ENCODE measurements around the gene BAIAP2. TPM values are rescaled to one million over a fixed set of nuclear protein-coding genes. Genes with fewer than 3 reads are reported as not detected.

The BAIAP2 gene
- total and polyA plus RNA-seq, 10 of the 15 experiments (the other 5 are each of a cell fraction or from before 2014, with no cell fraction given), result 0.15 to 1.2 (median 0.46) TPM; not detected in 2

DNA sequence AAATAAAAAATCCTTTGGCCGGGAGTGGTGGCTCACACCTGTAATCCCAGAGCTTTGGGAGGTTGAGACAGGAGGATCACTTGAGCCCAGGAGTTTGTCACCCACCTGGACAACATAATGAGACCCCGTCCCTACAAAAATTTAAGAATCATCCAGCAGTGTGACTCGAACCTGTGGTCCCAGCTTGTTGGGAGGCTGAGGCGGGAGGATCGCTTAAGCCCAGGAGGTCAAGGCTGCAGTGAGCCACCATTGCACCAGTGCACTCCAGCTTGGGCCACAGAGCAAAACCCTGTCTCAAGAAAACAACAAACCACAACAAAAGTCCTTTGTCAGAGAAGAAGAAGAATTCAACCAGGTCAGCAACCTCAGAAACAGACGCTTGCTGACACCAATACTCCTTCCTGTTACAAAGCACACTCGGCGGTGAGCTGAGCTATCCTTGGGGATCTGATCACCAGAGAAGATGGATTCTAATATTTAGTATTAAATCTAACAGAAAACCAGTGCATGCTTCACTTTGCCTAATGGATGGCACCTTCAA, 117.4 kb downstream of the BAIAP2 start:
- POLR2A ChIA-PET, result no interaction called here
- TF ChIP-seq RCOR1 (conservative IDR thresholded peaks at IDR 0.05; ENCODE audit: low read depth, low read length) (no peak), GATAD2B (conservative IDR thresholded peaks at IDR 0.05; ENCODE audit: low read depth) (no peak), SPI1 (IDR thresholded peaks at IDR 0.05; ENCODE audit: borderline replicate concordance, insufficient read depth, low read depth, low read length) (no peak), JUND (IDR thresholded peaks at IDR 0.05; ENCODE audit: low read depth, low read length) (no peak), SREBF2 (IDR thresholded peaks at IDR 0.05; ENCODE audit: low read length) (no peak), CEBPZ (IDR thresholded peaks at IDR 0.05; ENCODE audit: low read depth, low read length) (no peak), CBX5 (IDR thresholded peaks at IDR 0.05; ENCODE audit: low read depth) (no peak), SP1 (IDR thresholded peaks at IDR 0.05; ENCODE audit: low read depth, low read length) (no peak), WRNIP1 (IDR thresholded peaks at IDR 0.05; ENCODE audit: borderline replicate concordance, low read depth, low read length) (no peak), SKIL (IDR thresholded peaks at IDR 0.05; ENCODE audit: low read depth, poor library complexity, severe bottlenecking) (no peak), MXI1 (IDR thresholded peaks at IDR 0.05; ENCODE audit: low read depth, low read length) (no peak), RB1 (IDR thresholded peaks at IDR 0.05; ENCODE audit: borderline replicate concordance) (no peak), EGR1 (IDR thresholded peaks at IDR 0.05; ENCODE audit: borderline replicate concordance in 1 of 2, low read depth in 2 of 2, low read length in 2 of 2) (no peak), RUNX3 (IDR thresholded peaks at IDR 0.05; ENCODE audit: low read length) (no peak), SIX5 (IDR thresholded peaks at IDR 0.05; ENCODE audit: low read depth, low read length, severe bottlenecking) (no peak), KLF5 (IDR thresholded peaks at IDR 0.05; ENCODE audit: partially characterized antibody) (no peak)
- TF ChIP-seq, protein P1, sequence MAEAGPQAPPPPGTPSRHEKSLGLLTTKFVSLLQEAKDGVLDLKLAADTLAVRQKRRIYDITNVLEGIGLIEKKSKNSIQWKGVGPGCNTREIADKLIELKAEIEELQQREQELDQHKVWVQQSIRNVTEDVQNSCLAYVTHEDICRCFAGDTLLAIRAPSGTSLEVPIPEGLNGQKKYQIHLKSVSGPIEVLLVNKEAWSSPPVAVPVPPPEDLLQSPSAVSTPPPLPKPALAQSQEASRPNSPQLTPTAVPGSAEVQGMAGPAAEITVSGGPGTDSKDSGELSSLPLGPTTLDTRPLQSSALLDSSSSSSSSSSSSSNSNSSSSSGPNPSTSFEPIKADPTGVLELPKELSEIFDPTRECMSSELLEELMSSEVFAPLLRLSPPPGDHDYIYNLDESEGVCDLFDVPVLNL (IDR thresholded peaks at IDR 0.05; ENCODE audit: low read depth, low read length), result no peak
- TF ChIP-seq, protein P2, sequence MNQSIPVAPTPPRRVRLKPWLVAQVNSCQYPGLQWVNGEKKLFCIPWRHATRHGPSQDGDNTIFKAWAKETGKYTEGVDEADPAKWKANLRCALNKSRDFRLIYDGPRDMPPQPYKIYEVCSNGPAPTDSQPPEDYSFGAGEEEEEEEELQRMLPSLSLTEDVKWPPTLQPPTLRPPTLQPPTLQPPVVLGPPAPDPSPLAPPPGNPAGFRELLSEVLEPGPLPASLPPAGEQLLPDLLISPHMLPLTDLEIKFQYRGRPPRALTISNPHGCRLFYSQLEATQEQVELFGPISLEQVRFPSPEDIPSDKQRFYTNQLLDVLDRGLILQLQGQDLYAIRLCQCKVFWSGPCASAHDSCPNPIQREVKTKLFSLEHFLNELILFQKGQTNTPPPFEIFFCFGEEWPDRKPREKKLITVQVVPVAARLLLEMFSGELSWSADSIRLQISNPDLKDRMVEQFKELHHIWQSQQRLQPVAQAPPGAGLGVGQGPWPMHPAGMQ (IDR thresholded peaks at IDR 0.05; ENCODE audit: borderline replicate concordance), result no peak

More for the DNA sequence above, 117.4 kb downstream of the BAIAP2 start:
- intact Hi-C loops (cut with micrococcal nuclease; ENCODE audit: unreplicated experiment) (no loop called here), in situ Hi-C loops (cut with MboI) (no loop called here)
- BruUV-seq (replicated peaks), result no TSS peak
- H3K4me2 ChIP-seq (ENCODE audit: control insufficient read depth, insufficient read depth), result no peak overlapping the region
- no peak for FAIRE-seq
- no peak overlapping the region for H2AFZ ChIP-seq (ENCODE audit: control insufficient read depth, low read depth, low read length)
- no peak for ATAC-seq
- DNase-seq (ENCODE audit: low read depth, low spot score), result no peak
- CTCF ChIA-PET, result no interaction called here
- RAD21 ChIA-PET (ENCODE audit: unreplicated experiment), result no interaction called here
- H3K4me3 ChIP-seq, result no peak overlapping the region
- H3K79me2 ChIP-seq (ENCODE audit: control insufficient read depth, insufficient read depth, low read length), result no peaks in the 10 kb centered on the region
- H4K20me1 ChIP-seq (ENCODE audit: control insufficient read depth, insufficient read depth), result no peaks in the 10 kb centered on the region
- SMC1A ChIA-PET (ENCODE audit: uncharacterized antibody, unreplicated experiment), result no interaction called here
- no peaks in the 10 kb centered on the region for H3K9me3 ChIP-seq (replicated peaks; ENCODE audit: control insufficient read depth, insufficient read depth, low read length)
- H3K27me3 ChIP-seq (replicated peaks in 1 of 2; ENCODE audit: control insufficient read depth in 2 of 2, insufficient read depth in 2 of 2, low read length in 1 of 2), result no peaks in the 10 kb centered on the region
- H3K4me1 ChIP-seq (ENCODE audit: control insufficient read depth, insufficient read depth, low read length), result no peaks in the 10 kb centered on the region
- H3K9ac ChIP-seq (ENCODE audit: control insufficient read depth, insufficient read depth, low read length), result no peak overlapping the region
- H3K36me3 ChIP-seq (ENCODE audit: control insufficient read depth in 2 of 2, insufficient read depth in 2 of 2, low read length in 1 of 2), result no peaks in the 10 kb centered on the region
- 24% methylated on average over 8 of the region's 8 CpGs for WGBS (ENCODE audit: insufficient coverage, insufficient replicate concordance, low lambda C conversion rate, missing lambda C conversion rate)
- no peak overlapping the region for H3K27ac ChIP-seq (ENCODE audit: control insufficient read depth, insufficient read depth)
